ENCODE results near the gene NR1H2.
A peak's percentile ranks its signal among the peaks of the same experiment; 100 is the strongest.
"Not testable (repeated sequence)": the region's sequence is repeated elsewhere in the genome, so short reads cannot be mapped to it uniquely, and the experiment has no call there.

NR1H2 gene

GRCh38 chr19:50378863-50379236, 2.6 kb downstream of the NR1H2 start:
- no peak for DNase-seq

DNA sequence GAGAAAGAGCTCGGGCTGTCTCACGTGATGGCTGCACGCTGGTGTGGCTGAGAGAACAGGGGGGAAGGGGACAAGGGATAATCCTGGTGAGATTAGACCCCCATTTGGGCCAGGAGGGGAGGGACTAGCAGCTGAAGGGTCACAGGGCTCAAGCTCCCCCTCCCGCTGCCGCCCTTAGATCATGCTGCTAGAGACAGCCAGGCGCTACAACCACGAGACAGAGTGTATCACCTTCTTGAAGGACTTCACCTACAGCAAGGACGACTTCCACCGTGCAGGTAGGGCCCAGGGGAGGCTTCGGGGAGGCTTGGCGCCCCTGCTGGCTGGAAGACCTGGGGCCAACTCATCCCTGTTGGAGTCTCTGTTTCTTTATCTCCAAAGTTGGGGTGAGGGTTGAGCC, 3.3 kb downstream of the NR1H2 start:
- DNase-seq: no peak

DNA sequence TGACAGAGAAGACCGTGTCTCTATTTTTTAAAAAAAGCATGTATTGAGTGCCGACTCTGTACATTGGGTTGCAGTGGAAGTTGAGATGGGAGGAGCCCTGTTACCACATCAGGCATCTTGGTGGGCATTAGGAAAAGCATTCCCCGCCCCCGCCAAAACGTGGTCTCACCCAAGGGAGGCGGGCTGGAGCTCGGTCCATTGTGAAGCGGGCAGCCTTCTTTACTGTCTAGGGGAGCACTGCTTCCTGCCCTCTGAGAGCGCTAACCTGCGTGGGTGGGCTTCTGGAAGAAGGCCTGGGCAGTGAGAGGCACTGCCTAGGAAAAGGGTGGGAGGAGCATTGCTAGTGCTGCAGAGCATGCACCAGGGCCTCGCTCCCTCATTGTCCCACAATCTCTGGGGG, 3.9 kb downstream of the NR1H2 start:
- no peak for DNase-seq

GRCh38 chr19:50380751-50381151, 4.5 kb downstream of the NR1H2 start:
- no peak for DNase-seq

GRCh38 chr19:50381881-50382729, 5.8 kb downstream of the NR1H2 start:
- no peak for DNase-seq

DNA sequence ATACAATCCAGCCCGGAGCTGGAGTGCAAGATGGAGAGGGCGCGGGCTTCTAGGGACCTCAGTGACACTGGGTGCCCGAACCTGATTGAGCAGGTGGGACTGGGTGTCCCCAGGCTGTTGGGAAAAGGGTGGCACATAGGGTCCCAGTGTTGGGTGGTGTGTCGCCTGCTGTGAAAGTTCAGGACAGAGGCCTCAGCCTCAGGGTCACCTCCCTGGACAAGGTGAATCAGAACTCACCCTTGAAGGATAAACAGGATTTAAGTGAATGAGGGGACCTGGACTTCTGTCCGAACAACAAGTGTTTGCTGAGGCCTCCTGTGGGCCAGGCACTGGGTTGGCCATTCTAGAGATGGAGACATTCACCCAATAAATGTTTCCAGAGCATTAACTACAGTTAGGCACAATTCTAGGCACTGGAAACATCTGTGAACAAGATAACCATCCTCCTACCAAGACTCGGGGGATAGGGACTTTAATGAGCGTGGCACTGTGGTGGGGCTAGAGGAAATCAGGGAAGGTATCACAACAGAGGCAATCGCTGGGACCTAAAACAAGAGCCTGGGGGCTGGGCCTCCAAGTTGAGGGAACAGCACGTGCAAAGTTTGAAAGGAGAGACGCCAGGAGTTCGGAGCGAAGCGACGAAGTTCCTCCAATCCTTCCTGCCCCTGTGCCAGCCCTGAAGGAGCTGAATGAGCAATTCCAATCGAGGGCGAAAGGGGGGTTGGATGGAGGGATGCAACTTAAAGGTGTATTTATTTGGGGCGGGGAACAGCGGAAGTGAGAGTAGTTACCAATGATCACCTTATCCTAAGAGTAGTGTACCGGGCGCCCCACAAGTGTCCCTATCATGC, 7.0 kb downstream of the NR1H2 start:
- no peak for DNase-seq

DNA sequence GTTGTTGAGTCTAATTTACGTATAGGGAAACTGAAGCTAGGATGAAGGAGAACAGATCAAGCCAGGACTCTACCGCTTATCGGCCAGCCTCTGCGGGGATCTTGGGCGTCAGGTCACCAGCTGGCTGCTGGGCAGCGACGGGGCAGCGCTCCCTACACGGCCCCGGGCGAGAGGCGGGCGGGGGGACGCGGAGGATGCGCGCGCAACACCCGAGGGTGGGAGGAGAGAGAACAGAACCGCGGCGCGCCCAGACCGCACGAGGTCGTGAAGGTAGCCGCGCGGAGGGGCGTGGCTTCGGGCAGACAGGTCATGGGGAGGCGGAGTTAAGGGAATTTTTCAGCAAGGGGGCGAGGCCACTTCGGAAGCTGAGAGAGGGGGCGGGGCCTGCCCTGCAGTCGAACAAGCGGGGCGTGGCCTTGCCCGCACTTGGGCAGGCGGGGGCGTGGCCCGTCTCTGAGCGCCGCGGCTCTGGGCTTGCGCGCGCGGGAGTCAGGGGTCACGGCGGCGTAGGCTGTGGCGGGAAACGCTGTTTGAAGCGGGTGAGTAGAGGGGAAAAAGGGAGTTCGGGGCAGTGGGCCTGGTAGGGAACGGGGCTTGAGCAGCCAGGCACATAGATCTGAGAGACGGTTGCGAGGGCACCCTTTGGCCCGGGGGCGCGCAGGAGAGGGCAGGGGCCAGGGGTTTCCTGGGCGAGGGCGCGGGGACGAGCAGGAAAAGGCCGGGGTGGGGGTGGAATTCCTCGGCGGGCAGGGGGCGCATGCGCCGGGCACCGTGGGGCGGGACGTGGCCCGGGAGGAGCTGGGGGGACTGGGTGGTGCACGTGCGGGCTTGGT, 7.8 kb downstream of the NR1H2 start, which contains the start of gene POLD1:
Gene POLD1, plus strand, starts transcription at position 496 of the 833 bp plus-strand sequence. CDS start 14,505 bp downstream, outside the sequence.
- DNase-seq: peak; percentile 58 to 94 (median 86)

DNA sequence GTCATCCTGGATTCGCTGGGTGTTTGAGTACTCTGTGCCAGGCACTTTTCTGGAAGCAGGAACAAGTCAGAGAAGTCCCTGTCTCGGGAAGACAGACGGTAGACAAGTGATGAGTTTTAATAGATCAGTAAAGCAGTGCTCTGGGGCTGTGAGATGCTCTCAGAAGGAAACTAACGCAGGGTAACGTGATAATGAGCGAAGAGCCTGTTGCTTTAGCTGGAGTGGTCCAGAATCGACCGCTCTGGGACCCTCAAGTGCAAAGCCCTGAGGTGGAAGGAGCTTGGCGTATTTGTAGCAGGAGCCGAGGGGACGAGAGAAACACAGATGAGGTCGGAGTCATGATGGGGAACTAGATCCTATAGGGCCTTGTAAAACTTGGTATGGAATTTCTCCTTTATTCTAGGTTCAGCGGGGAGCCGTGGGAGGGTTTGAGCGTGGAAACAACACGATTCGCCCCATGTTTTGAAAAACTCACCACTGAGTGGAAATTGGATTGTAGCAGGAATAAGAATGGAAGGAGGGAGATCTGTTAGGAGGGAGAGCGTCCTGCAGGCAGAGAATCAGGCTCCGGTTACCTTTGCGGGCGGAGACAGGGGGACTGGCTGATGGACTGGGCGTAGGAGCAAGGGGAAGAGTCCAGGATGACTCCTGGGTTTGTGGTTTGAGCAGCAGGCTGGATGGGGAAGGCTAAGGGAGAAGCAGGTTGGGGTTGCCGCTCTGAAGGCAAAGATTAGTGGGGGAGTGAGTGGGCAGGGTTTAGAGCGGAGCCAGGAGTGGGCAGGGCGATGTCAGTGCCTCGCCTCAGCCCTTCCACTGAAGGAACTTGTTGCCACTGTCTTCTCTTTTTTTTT, 8.7 kb downstream of the NR1H2 start:
- DNase-seq: no peak

DNA sequence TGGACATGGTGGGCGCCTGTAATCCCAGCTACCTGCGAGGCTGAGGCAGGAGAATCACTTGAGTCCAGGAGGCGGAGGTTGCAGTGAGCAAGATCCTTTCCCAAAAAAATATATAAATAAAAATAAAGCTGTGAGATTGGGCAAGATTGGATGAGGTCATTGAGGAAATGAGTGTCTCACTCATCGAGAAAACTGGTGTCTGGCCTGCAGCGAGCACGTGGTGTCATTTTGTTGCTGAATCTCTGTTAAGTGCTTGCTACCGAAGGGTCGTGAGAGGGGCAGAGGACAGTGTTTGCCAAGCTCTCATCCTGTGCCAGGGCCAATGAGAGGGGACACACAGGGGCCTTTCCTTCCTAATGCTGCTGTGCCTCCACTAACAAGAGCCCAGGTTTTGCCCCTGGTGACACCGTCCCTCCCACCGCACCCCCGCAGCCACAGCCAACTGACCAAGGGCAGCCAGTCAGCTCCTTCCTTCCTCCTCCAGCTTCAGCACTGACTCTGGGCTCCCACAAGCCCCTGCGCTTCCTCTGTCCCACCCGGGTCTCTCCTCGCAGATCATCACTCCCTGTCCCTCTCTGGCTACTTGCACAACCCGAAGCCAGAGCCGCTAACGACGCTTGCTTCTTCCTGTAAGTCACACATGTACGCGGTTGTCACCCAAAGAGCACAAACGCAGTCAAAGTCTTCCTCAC, 11.1 kb downstream of the NR1H2 start:
- peak in 6 of 14 donors; percentile 1 to 54 (median 24) for DNase-seq

GRCh38 chr19:50387868-50388245, 11.6 kb downstream of the NR1H2 start:
- no peak for DNase-seq

- DNase-seq: not testable (repeated sequence)
Observed at GRCh38 chr19:50390295-50390694, 14.0 kb downstream of the NR1H2 start.

DNA sequence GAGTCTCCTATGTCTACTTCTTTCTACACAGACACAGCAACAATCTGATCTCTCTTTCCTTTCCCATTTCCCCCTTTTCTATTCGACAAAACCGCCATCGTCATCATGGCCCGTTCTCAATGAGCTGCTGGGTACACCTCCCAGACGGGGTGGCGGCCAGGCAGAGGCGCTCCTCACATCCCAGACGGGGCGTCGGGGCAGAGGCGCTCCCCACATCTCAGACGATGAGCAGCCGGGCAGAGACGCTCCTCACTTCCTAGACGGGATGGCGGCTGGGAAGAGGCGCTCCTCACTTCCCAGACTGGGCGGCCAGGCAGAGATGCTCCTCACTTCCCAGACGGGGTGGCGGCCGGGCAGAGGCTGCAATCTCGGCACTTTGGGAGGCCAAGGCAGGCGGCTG, 14.7 kb downstream of the NR1H2 start:
- not testable (repeated sequence) for DNase-seq

- DNase-seq: no peak
Observed at GRCh38 chr19:50392759-50393158, 16.5 kb downstream of the NR1H2 start.

DNA sequence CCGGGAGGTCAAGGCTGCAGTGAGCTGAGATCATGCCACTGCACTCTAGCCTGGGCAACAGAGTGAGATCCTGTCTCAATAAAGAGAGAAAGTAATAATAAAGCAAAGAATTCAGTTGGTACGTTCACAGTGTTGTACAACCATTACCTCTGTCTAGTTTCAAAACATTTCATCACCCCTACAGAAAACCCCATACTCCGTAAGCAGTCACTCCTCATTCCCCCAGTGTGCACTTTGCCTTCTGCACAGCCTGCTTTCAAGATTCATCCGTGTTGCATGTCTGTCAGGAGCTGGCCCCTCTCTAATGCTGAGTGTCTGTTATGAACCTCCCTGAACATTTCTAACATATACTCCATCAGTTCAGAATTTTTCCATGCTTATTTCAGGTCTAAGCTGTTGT, 17.3 kb downstream of the NR1H2 start:
- DNase-seq: no peak

DNA sequence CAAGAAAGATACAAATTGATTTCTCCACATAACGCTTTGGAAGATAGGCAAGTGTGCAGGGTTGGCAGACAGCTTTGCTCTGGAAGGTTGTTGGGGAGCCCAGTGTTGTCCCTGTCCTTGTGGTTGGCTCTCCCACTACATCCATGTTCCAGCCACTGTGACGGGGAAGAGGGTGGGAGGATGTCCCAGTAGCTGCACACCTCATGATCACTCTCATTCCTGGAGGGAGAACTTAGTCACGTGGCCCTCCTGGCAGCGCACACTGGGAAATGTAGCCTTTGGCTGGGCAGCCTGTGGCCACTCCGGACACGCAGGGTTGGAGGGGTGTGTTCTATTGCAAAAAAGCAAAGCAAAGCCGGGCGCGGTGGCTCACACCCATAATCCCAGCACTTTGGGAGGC, 17.8 kb downstream of the NR1H2 start:
- DNase-seq: no peak

GRCh38 chr19:50398675-50399367, 22.6 kb downstream of the NR1H2 start:
- no peak for DNase-seq

DNA sequence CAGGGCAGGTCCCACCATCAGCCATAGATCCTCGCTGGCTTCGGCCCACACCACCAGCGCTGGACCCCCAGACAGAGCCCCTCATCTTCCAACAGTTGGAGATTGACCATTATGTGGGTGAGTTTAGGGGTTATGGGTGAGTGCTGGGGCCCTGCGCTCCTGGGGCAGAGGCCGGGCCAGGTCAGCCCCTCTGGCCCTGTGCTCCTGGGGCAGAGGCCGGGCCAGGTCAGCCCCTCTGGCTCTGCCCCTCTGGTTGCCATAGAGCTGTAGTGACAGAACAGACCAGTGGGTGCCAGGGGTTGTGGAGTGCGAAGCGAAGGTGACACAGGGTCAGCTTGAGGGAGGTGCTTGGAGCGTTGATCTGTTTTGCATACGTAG, 23.1 kb downstream of the NR1H2 start:
- no peak for DNase-seq

DNA sequence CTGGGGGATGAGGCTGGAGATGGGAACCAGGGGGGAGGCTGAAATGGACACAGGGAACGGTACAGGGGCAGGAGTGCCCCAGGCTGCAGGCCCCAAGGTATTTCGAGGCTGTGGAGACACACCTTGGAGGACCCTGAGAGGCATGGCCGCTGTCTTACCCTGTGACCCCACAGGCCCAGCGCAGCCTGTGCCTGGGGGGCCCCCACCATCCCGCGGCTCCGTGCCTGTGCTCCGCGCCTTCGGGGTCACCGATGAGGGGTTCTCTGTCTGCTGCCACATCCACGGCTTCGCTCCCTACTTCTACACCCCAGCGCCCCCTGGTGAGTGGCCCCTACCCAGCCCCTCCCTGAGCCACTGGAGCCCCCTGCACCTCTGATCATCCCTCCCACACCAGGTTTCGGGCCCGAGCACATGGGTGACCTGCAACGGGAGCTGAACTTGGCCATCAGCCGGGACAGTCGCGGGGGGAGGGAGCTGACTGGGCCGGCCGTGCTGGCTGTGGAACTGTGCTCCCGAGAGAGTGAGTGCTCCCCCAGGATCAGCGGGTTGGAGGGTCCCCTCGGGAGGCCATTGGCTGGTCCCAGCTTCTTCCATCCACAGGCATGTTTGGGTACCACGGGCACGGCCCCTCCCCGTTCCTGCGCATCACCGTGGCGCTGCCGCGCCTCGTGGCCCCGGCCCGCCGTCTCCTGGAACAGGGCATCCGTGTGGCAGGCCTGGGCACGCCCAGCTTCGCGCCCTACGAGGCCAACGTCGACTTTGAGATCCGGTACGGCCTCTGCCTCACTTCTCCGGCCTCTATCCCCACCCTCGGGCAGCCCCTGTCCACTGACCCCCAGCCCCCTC, 25.6 kb downstream of the NR1H2 start:
- DNase-seq: no peak

- no peak for DNase-seq
Observed at GRCh38 chr19:50402544-50403301, 26.5 kb downstream of the NR1H2 start.
